ENCODE data around the gene IFI6.
A peak's percentile ranks its signal among the peaks of the same experiment; 100 is the strongest.

The IFI6 gene

GRCh38 chr1:27659497-27660299 is 12.3 kb downstream of the IFI6 start:
- FAIRE-seq = peak; percentile 98
- peak; percentile 94 for TF ChIP-seq POLR2AphosphoS5 (IDR thresholded peaks at IDR 0.05; ENCODE audit: low read depth, low read length)
- peak; percentile 80 for TF ChIP-seq POLR2A (IDR thresholded peaks at IDR 0.05; ENCODE audit: low read depth, low read length)
- peak; percentile 36 for TF ChIP-seq TAF1 (IDR thresholded peaks at IDR 0.05; ENCODE audit: borderline replicate concordance, low read depth, low read length)
- DNase-seq (ENCODE audit: insufficient read length) = peak; percentile 72

GRCh38 chr1:27658951-27659496 is 13.0 kb downstream of the IFI6 start:
- no peak for FAIRE-seq
- DNase-seq (ENCODE audit: insufficient read length) = peak; percentile 45
- TF ChIP-seq POLR2AphosphoS5 (IDR thresholded peaks at IDR 0.05; ENCODE audit: low read depth, low read length) (no peak), TAF1 (IDR thresholded peaks at IDR 0.05; ENCODE audit: borderline replicate concordance, low read depth, low read length) (no peak), POLR2A (IDR thresholded peaks at IDR 0.05; ENCODE audit: low read depth, low read length) (no peak)

- FAIRE-seq = peak; percentile 78
- DNase-seq (ENCODE audit: insufficient read length) = no peak
- TF ChIP-seq POLR2AphosphoS5 (IDR thresholded peaks at IDR 0.05; ENCODE audit: low read depth, low read length) = no peak
- TF ChIP-seq TAF1 (IDR thresholded peaks at IDR 0.05; ENCODE audit: borderline replicate concordance, low read depth, low read length) = no peak
- no peak for TF ChIP-seq POLR2A (IDR thresholded peaks at IDR 0.05; ENCODE audit: low read depth, low read length)
Measured at GRCh38 chr1:27656157-27656893, 15.7 kb downstream of the IFI6 start.

- FAIRE-seq = peak; percentile 84
- TF ChIP-seq TAF1 (IDR thresholded peaks at IDR 0.05; ENCODE audit: borderline replicate concordance, low read depth, low read length) (no peak), POLR2AphosphoS5 (IDR thresholded peaks at IDR 0.05; ENCODE audit: low read depth, low read length) (no peak), POLR2A (IDR thresholded peaks at IDR 0.05; ENCODE audit: low read depth, low read length) (no peak)
Measured at GRCh38 chr1:27655151-27655937, 16.6 kb downstream of the IFI6 start.

GRCh38 chr1:27652111-27652864 is 19.7 kb downstream of the IFI6 start:
- DNase-seq (ENCODE audit: insufficient read length) (no peak), FAIRE-seq (no peak)
- no peak for TF ChIP-seq POLR2A (IDR thresholded peaks at IDR 0.05; ENCODE audit: low read depth, low read length)
- TF ChIP-seq TAF1 (IDR thresholded peaks at IDR 0.05; ENCODE audit: borderline replicate concordance, low read depth, low read length) = no peak
- no peak for TF ChIP-seq POLR2AphosphoS5 (IDR thresholded peaks at IDR 0.05; ENCODE audit: low read depth, low read length)

More at GRCh38 chr1:27655151-27655937, 16.6 kb downstream of the IFI6 start:
- no peak for DNase-seq (ENCODE audit: insufficient read length)

GRCh38 chr1:27650539-27651175 is 21.3 kb downstream of the IFI6 start:
- FAIRE-seq (no peak), DNase-seq (ENCODE audit: insufficient read length) (no peak)
- TF ChIP-seq TAF1 (IDR thresholded peaks at IDR 0.05; ENCODE audit: borderline replicate concordance, low read depth, low read length) = no peak
- TF ChIP-seq POLR2AphosphoS5 (IDR thresholded peaks at IDR 0.05; ENCODE audit: low read depth, low read length) = no peak
- TF ChIP-seq POLR2A (IDR thresholded peaks at IDR 0.05; ENCODE audit: low read depth, low read length) = no peak

GRCh38 chr1:27650171-27650538 is 21.8 kb downstream of the IFI6 start:
- DNase-seq (ENCODE audit: insufficient read length) (no peak), FAIRE-seq (no peak)
- TF ChIP-seq TAF1 (IDR thresholded peaks at IDR 0.05; ENCODE audit: borderline replicate concordance, low read depth, low read length) = no peak
- no peak for TF ChIP-seq POLR2A (IDR thresholded peaks at IDR 0.05; ENCODE audit: low read depth, low read length)
- TF ChIP-seq POLR2AphosphoS5 (IDR thresholded peaks at IDR 0.05; ENCODE audit: low read depth, low read length) = no peak

- no peak for FAIRE-seq
- TF ChIP-seq POLR2AphosphoS5 (IDR thresholded peaks at IDR 0.05; ENCODE audit: low read depth, low read length) (no peak), POLR2A (IDR thresholded peaks at IDR 0.05; ENCODE audit: low read depth, low read length) (no peak), TAF1 (IDR thresholded peaks at IDR 0.05; ENCODE audit: borderline replicate concordance, low read depth, low read length) (no peak)
- DNase-seq (ENCODE audit: insufficient read length) = no peak
Measured at GRCh38 chr1:27649306-27649635, 22.7 kb downstream of the IFI6 start.

GRCh38 chr1:27648602-27649305 is 23.2 kb downstream of the IFI6 start:
- no peak for DNase-seq (ENCODE audit: insufficient read length)
- TF ChIP-seq POLR2A (IDR thresholded peaks at IDR 0.05; ENCODE audit: low read depth, low read length) = no peak
- no peak for TF ChIP-seq TAF1 (IDR thresholded peaks at IDR 0.05; ENCODE audit: borderline replicate concordance, low read depth, low read length)
- TF ChIP-seq POLR2AphosphoS5 (IDR thresholded peaks at IDR 0.05; ENCODE audit: low read depth, low read length) = no peak
- no peak for FAIRE-seq
